Measurements from ENCODE around the gene SIVA1. TPM values are rescaled to one million over a fixed set of nuclear protein-coding genes. Genes with fewer than 3 reads are reported as not detected.
"Not testable (repeated sequence)": the region's sequence is repeated elsewhere in the genome, so short reads cannot be mapped to it uniquely, and the experiment has no call there.

Gene SIVA1
- polyA plus RNA-seq, 1 donor from 2014 or later = 195 TPM

GRCh38 chr14:104750056-104750752, 2.7 kb upstream of the SIVA1 start:
- H3K9me3 Mint-ChIP-seq = no peaks in the 10 kb centered on the region
- H3K4me3 Mint-ChIP-seq = peak overlapping the region in 2 of 4 donors; percentile 43 to 63
- H3K27ac Mint-ChIP-seq = no peak overlapping the region
- no peaks in the 10 kb centered on the region for H3K27me3 Mint-ChIP-seq
- peaks cover 6 to 25% (median 18%) of the 10 kb centered on the region in 3 donors for H3K4me1 Mint-ChIP-seq
- no peaks in the 10 kb centered on the region for H3K36me3 Mint-ChIP-seq

GRCh38 chr14:104750753-104751057, 2.2 kb upstream of the SIVA1 start:
- H3K27me3 Mint-ChIP-seq, H3K9me3 Mint-ChIP-seq, H3K27ac Mint-ChIP-seq, H3K36me3 Mint-ChIP-seq: not testable (repeated sequence)
- H3K4me3 Mint-ChIP-seq = peak overlapping the region in 2 of 4 donors; percentile 58 to 75
- peaks cover 6 to 25% (median 20%) of the 10 kb centered on the region in 3 donors for H3K4me1 Mint-ChIP-seq

- Mint-ChIP-seq H3K27ac (peak overlapping the region in 2 of 3 donors; percentile 73 to 93), H3K36me3 (peaks cover 2% of the 10 kb centered on the region), H3K4me3 (peak overlapping the region; percentile 86 to 95 (median 92)), H3K9me3 (no peaks in the 10 kb centered on the region), H3K4me1 (peaks cover 6 to 23% (median 20%) of the 10 kb centered on the region in 3 donors), H3K27me3 (no peaks in the 10 kb centered on the region)
Measured at GRCh38 chr14:104751539-104752422, 1.2 kb upstream of the SIVA1 start.

GRCh38 chr14:104752423-104752734, 568 bp upstream of the SIVA1 start:
- Mint-ChIP-seq H3K36me3 (peaks cover 2% of the 10 kb centered on the region), H3K4me3 (peak overlapping the region; percentile 86 to 95 (median 92)), H3K27ac (peak overlapping the region; percentile 73 to 93 (median 90)), H3K9me3 (no peaks in the 10 kb centered on the region), H3K4me1 (peaks cover 6 to 23% (median 23%) of the 10 kb centered on the region in 3 donors), H3K27me3 (no peaks in the 10 kb centered on the region)

- Mint-ChIP-seq H3K9me3 (no peaks in the 10 kb centered on the region), H3K4me3 (peak overlapping the region; percentile 86 to 95 (median 92)), H3K27ac (peak overlapping the region; percentile 73 to 96 (median 84)), H3K4me1 (peaks cover 6 to 24% (median 23%) of the 10 kb centered on the region in 3 donors), H3K27me3 (no peaks in the 10 kb centered on the region), H3K36me3 (peaks cover 2% of the 10 kb centered on the region)
Measured at GRCh38 chr14:104753528-104754212, 723 bp downstream of the SIVA1 start.

- peaks cover 2% of the 10 kb centered on the region for H3K36me3 Mint-ChIP-seq
- H3K9me3 Mint-ChIP-seq = no peaks in the 10 kb centered on the region
- peaks cover 6 to 24% (median 18%) of the 10 kb centered on the region in 3 donors for H3K4me1 Mint-ChIP-seq
- H3K27ac Mint-ChIP-seq = peak overlapping the region; percentile 73 to 96 (median 84)
- no peaks in the 10 kb centered on the region for H3K27me3 Mint-ChIP-seq
- peak overlapping the region; percentile 86 to 95 (median 92) for H3K4me3 Mint-ChIP-seq
Measured at GRCh38 chr14:104754213-104754851, 1.4 kb downstream of the SIVA1 start.

- H3K4me1 Mint-ChIP-seq = peaks cover 6 to 24% (median 16%) of the 10 kb centered on the region in 3 donors
- no peaks in the 10 kb centered on the region for H3K27me3 Mint-ChIP-seq
- peak overlapping the region in 2 of 4 donors; percentile 41 to 86 for H3K4me3 Mint-ChIP-seq
- peak overlapping the region in 1 of 3 donors; percentile 55 for H3K27ac Mint-ChIP-seq
- H3K36me3 Mint-ChIP-seq = peaks cover 2% of the 10 kb centered on the region
- H3K9me3 Mint-ChIP-seq = no peaks in the 10 kb centered on the region
Measured at GRCh38 chr14:104755621-104756020, 2.7 kb downstream of the SIVA1 start.

- Mint-ChIP-seq H3K4me3 (peak overlapping the region in 2 of 4 donors; percentile 41 to 78), H3K4me1 (peaks cover 6 to 24% (median 18%) of the 10 kb centered on the region in 3 donors), H3K36me3 (peaks cover 2% of the 10 kb centered on the region), H3K9me3 (no peaks in the 10 kb centered on the region), H3K27ac (peak overlapping the region in 2 of 3 donors; percentile 46 to 73), H3K27me3 (no peaks in the 10 kb centered on the region)
Measured at GRCh38 chr14:104756477-104757237, 3.7 kb downstream of the SIVA1 start.

- H3K4me1 Mint-ChIP-seq = peaks cover 6 to 24% (median 18%) of the 10 kb centered on the region in 3 donors
- no peaks in the 10 kb centered on the region for H3K27me3 Mint-ChIP-seq
- peaks cover 2% of the 10 kb centered on the region for H3K36me3 Mint-ChIP-seq
- H3K27ac Mint-ChIP-seq = peak overlapping the region in 1 of 3 donors; percentile 46
- H3K4me3 Mint-ChIP-seq = peak overlapping the region in 1 of 4 donors; percentile 78
- no peaks in the 10 kb centered on the region for H3K9me3 Mint-ChIP-seq
Measured at GRCh38 chr14:104757238-104757585, 4.3 kb downstream of the SIVA1 start.

- peaks cover 2% of the 10 kb centered on the region for H3K36me3 Mint-ChIP-seq
- peaks cover 6 to 21% (median 18%) of the 10 kb centered on the region in 3 donors for H3K4me1 Mint-ChIP-seq
- no peak overlapping the region for H3K27ac Mint-ChIP-seq
- H3K4me3 Mint-ChIP-seq = peak overlapping the region in 1 of 4 donors; percentile 78
- no peaks in the 10 kb centered on the region for H3K27me3 Mint-ChIP-seq
- H3K9me3 Mint-ChIP-seq = no peaks in the 10 kb centered on the region
Measured at GRCh38 chr14:104757681-104758392, 4.9 kb downstream of the SIVA1 start.

- H3K4me3 Mint-ChIP-seq = peak overlapping the region in 1 of 4 donors; percentile 65
- peaks cover 0 to 11% (median 10%) of the 10 kb centered on the region in 3 donors for H3K4me1 Mint-ChIP-seq
- peaks cover 2% of the 10 kb centered on the region for H3K36me3 Mint-ChIP-seq
- no peaks in the 10 kb centered on the region for H3K27me3 Mint-ChIP-seq
- H3K27ac Mint-ChIP-seq = peak overlapping the region in 1 of 3 donors; percentile 73
- H3K9me3 Mint-ChIP-seq = no peaks in the 10 kb centered on the region
Measured at GRCh38 chr14:104758981-104759969, 6.3 kb downstream of the SIVA1 start.

- Mint-ChIP-seq H3K27me3 (no peaks in the 10 kb centered on the region), H3K27ac (no peak overlapping the region), H3K36me3 (peaks cover 1% of the 10 kb centered on the region), H3K4me1 (peaks cover 0 to 6% (median 1%) of the 10 kb centered on the region in 3 donors), H3K4me3 (no peak overlapping the region), H3K9me3 (no peaks in the 10 kb centered on the region)
Measured at GRCh38 chr14:104765517-104765916, 12.6 kb downstream of the SIVA1 start.

Data from IgD-negative memory B cell (primary cell).